Stomach (tissue), 4 donors: ENCODE results near the gene ZSCAN5A.

Experiments used
- CTCF ChIP-seq, 7 experiments: fragments of 450-650 bp in 4 of 7; fragments of 200-600 bp in 3 of 7; sonication (generic) in 3 of 7; IDR thresholded peaks; one replicate each; pipeline ENCODE4 v1.5.1; 2016 to 2019; ENCODE audit warnings: antibody characterized with exemption in 7 of 7, control low read depth in 2 of 7, mild to moderate bottlenecking in 1 of 7
- EP300 ChIP-seq: sonication (generic); formaldehyde crosslinking; IDR thresholded peaks from one replicate; pipeline ENCODE4 v1.6.1; 2017; ENCODE audit warnings: antibody characterized with exemption
- POLR2AphosphoS5 ChIP-seq, 3 donors: sonication (generic); formaldehyde crosslinking; IDR thresholded peaks; one replicate each; pipeline ENCODE4 v1.6.1; 2016; ENCODE audit warnings: antibody characterized with exemption in 3 of 3

- no peak for TF ChIP-seq CTCF (IDR thresholded peaks at IDR 0.05)
- no peak for TF ChIP-seq EP300
- TF ChIP-seq POLR2AphosphoS5 (IDR thresholded peaks at IDR 0.05), result no peak
Measured at GRCh38 chr19:56355517-56355916, 40.9 kb upstream of the ZSCAN5A start.
